NCI-H2107 (cell line): ENCODE results near the gene EHD2.

Experiments used
- DNase-seq: peaks from one replicate; lab custom pipeline; 2025; lab: John Stamatoyannopoulos, UW

EHD2 gene

GRCh38 chr19:47691090-47691489, 22.1 kb upstream of the EHD2 start:
- DNase-seq = no peak

- DNase-seq = no peak
These were observed 21.4 kb upstream of the EHD2 start for GRCh38 chr19:47691782-47692181.

- DNase-seq = no peak
These were observed 19.7 kb upstream of the EHD2 start for GRCh38 chr19:47693489-47693888.

- DNase-seq = no peak
These were observed 19.3 kb upstream of the EHD2 start for GRCh38 chr19:47693903-47694302.

- DNase-seq = no peak
These were observed 18.6 kb upstream of the EHD2 start for GRCh38 chr19:47694466-47695273.

GRCh38 chr19:47695533-47696262, 17.5 kb upstream of the EHD2 start:
- DNase-seq = no peak

- no peak for DNase-seq
These were observed 16.6 kb upstream of the EHD2 start for GRCh38 chr19:47696635-47697034.

GRCh38 chr19:47697863-47698609, 15.2 kb upstream of the EHD2 start:
- peak; percentile 66 for DNase-seq

- DNase-seq = no peak
These were observed 14.4 kb upstream of the EHD2 start for GRCh38 chr19:47698631-47699359.

- no peak for DNase-seq
These were observed 13.8 kb upstream of the EHD2 start for GRCh38 chr19:47699360-47699917.

- no peak for DNase-seq
These were observed 12.1 kb upstream of the EHD2 start for GRCh38 chr19:47700934-47701716.

GRCh38 chr19:47701717-47702552, 11.3 kb upstream of the EHD2 start:
- no peak for DNase-seq

- DNase-seq = no peak
These were observed 10.6 kb upstream of the EHD2 start for GRCh38 chr19:47702671-47703070.

- DNase-seq = no peak
These were observed 9.9 kb upstream of the EHD2 start for GRCh38 chr19:47703301-47703700.

- no peak for DNase-seq
These were observed 9.2 kb upstream of the EHD2 start for GRCh38 chr19:47704024-47704423.

GRCh38 chr19:47704656-47705055, 8.6 kb upstream of the EHD2 start:
- no peak for DNase-seq

- peak; percentile 16 for DNase-seq
These were observed 5.9 kb upstream of the EHD2 start for GRCh38 chr19:47707135-47707925.

GRCh38 chr19:47711652-47712242, 1.5 kb upstream of the EHD2 start:
- DNase-seq = no peak

GRCh38 chr19:47714339-47714738, 1.1 kb downstream of the EHD2 start:
- DNase-seq = no peak
